NCI-H187 (cell line): ENCODE data around the gene RNF212.
"Not testable (repeated sequence)": the region's sequence is repeated elsewhere in the genome, so short reads cannot be mapped to it uniquely, and the experiment has no call there.

Source experiments
- DNase-seq, 2 experiments: peaks; one replicate each; lab custom pipeline; 2025; lab: John Stamatoyannopoulos, UW

The RNF212 gene, protein sequence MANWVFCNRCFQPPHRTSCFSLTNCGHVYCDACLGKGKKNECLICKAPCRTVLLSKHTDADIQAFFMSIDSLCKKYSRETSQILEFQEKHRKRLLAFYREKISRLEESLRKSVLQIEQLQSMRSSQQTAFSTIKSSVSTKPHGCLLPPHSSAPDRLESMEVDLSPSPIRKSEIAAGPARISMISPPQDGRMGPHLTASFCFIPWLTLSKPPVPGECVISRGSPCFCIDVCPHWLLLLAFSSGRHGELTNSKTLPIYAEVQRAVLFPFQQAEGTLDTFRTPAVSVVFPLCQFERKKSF

GRCh38 chr4:1113311-1114009, at the start of gene RNF212:
Gene RNF212, minus strand, starts transcription at chr4:1113564. Its CDS starts 100 bp downstream, at chr4:1113464.
- no peak for DNase-seq

DNA sequence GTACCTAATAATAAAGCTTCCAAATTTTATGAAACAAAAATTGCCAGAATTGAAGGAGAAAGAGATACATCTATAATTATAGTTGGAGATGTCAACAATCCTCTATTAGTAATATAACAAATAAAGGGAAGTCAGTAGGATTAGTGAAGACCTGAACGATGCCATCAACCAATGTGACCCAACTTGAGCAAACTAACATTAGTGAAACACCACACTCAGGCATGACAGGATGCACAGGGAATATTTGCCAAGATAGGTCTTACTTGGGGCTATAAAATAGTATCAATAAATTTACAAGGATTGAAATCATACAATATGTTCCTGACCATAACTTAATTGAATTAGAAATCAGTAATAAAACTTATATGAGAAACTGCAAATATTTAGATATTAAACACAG, 47.0 kb upstream of the RNF212 start:
- no peak for DNase-seq

- DNase-seq: no peak
These were observed 42.7 kb upstream of the RNF212 start for GRCh38 chr4:1156069-1156468.

DNA sequence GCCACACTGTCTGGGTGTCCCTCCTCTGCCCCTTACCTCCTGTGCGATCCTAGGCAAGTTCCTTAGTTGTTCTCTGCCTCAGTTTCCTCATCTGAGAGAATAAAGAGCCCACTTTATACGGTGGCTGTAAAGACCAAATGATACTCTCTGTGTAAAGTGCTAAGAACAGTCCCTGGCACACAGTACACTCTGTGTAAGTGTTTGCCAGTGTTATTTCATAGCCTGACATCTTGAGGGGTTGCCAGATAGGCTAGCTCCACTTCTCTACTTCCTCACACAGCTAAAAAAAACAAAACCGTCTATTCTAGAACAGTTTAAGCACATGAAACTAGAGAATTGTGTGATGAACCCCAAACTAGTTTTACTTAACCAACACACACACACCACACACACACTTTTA, 42.0 kb upstream of the RNF212 start:
- DNase-seq: no peak

DNA sequence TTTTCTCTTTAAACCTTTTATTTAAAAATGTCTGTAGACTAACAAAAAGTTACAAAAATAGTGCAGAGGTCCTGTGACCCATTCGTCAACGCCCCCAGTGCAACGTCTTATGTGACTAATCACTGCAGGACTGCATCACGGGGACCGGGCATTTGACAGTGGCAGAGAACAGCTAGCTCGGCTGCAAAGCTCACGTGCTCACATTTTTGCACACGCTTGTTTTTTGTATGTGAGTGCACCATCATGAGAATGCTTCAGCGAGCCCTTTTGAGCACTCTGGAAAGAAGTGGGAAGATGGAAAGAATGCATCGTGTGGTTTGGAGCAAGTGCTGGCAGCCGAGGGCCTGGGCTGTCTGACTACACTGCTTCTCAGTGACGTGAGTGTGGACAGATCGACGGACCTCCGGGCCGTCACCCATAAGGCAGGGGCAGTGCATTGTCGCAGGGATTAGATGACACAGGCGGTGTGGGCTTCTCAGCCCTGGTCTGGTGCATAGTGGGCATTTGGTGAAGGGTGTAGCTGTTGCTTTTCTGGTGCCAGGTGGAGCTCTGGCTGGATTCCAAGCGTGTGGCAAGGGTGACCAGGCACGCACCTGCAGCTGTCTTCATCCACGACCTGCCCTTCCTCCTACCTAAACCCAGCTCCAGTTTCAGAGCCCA, 41.3 kb upstream of the RNF212 start:
- DNase-seq: no peak

GRCh38 chr4:1154126-1154522, 40.8 kb upstream of the RNF212 start:
- no peak for DNase-seq

DNA sequence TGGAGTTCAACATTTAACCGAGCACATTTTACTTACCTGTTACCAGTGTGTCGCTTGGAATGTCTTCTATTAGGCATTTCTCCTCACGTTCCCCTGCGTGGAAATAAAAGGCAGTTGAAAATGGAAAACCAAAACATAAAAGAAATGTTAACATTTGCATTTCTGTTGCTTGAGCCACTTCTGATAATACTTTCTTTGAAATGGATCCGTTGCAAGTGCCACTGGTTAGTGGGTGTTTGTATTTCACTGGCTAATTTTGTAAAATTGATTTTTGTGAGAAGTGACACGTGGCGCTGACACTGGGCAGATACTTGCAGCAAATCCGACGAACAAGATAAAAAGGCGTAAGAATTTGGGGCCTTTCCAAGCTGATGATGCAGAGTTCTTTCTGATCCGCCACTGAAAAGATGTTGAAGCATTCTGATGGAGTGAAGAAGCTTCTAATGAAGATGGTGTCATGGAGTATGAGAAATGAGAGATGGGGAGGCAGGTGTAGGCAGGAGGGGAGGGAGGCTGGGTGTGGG, 40.3 kb upstream of the RNF212 start:
- no peak for DNase-seq

GRCh38 chr4:1152290-1152689, 38.9 kb upstream of the RNF212 start:
- no peak for DNase-seq

DNA sequence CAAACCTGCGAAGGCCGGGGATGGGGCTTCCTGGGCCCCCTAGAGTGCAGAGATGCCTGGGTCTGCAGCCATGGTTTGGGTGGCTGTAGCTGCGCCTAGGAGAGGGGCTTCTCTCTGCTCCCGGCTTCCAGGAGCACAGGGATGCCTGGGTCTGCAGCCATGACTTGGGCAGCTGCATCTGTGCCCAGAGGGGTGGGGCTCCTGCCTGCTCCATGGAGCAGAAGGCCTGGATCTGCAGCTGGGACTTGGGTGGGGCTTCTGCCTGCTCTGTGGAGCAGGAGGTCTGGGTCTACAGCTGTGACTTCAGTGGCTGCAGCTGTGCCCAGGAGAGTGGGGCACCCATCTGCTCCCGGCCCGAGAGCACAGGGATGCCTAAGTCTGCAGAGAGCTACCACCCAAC, 38.2 kb upstream of the RNF212 start:
- no peak for DNase-seq

GRCh38 chr4:1150875-1151274, 37.5 kb upstream of the RNF212 start:
- no peak for DNase-seq

- no peak for DNase-seq
These were observed 26.5 kb upstream of the RNF212 start for GRCh38 chr4:1139860-1140259.

DNA sequence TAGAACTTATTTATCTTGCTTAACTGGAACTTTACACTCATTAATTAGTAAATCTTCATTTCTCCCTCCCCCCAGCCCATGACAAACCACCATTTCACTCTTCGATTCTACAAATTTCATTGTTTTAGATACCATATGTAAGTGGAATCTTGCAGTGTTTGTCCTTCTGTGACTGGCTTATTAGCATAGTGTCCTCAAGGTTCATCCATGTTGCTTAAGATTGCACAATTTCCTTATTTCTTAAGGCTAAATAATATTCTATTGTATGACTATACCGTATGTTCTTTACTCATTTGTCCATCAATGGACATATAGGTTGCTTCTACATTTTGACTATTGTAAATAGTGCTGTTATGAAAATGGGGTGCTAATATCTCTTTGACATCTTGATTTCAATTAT, 24.5 kb upstream of the RNF212 start:
- DNase-seq: no peak

DNA sequence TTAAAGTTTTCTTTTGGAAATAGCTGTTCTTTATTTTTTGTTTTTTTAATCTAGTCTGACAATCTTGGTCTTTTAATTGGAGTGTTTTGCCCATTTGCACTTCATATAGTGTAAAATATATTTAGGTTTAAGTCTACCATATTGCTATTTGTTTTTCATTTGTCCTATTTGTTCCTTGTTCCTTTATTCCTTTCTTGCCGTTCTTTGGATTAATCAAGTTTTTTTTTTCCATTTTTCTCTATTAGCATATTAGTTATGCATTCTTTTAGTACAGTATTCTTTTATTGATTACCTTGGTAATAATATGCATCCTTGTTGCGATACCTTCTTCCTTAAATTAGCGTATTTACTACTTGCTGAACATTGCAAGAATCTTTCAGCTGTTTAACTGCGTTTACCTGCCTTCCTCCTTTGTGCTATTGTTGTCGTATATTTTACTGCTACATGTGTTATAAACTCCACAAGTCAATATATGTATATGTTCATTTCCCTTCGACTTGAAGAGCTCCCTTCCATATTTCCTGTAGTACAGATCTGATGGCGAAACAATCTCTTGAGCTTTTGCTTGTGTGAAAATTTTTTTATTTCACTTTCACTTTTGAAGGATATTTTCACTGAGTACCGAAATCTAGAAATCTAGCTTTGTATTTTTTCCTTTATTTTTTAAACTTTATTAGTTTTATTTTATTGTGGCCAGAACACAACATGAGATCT, 23.9 kb upstream of the RNF212 start:
- DNase-seq: no peak

GRCh38 chr4:1136048-1136447, 22.7 kb upstream of the RNF212 start:
- no peak for DNase-seq

- no peak for DNase-seq
These were observed 19.7 kb upstream of the RNF212 start for GRCh38 chr4:1133033-1133432.

- DNase-seq: peak; percentile 11 to 17
These were observed 17.2 kb upstream of the RNF212 start for GRCh38 chr4:1130316-1131186.

GRCh38 chr4:1126506-1126905, 13.1 kb upstream of the RNF212 start:
- no peak for DNase-seq

DNA sequence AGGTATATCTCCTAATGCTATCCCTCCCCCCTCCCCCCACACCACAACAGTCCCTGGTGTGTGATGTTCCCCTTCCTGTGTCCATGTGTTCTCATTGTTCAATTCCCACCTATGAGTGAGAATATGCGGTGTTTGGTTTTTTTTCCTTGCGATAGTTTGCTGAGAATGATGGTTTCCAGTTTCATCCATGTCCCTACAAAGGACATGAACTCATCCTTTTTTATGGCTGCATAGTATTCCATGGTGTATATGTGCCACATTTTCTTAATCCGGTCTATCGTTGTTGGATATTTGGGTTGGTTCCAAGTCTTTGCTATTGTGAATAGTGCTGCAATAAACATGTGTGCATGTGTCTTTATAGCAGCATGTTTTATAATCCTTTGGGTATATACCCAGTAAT, 12.1 kb upstream of the RNF212 start:
- DNase-seq: not testable (repeated sequence)

DNA sequence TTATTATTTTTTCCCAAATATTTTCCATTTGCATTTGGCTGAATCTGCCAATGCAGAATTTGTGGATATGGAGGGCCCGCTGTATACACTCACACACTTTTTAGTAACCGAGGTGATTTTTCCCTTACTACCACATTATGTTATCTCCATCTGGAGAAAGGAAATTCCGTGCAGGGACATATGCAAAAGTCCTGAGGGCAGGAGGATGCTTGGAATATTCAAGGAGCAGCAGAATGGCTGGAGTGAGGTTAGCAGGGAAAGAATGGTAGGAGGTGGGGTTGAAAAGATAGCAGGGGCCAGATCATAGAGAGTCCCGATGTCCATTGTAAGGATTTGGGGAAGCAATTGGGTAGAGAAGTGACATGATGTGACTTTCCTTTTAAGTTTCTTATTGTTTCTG, 11.5 kb upstream of the RNF212 start:
- DNase-seq: no peak

DNA sequence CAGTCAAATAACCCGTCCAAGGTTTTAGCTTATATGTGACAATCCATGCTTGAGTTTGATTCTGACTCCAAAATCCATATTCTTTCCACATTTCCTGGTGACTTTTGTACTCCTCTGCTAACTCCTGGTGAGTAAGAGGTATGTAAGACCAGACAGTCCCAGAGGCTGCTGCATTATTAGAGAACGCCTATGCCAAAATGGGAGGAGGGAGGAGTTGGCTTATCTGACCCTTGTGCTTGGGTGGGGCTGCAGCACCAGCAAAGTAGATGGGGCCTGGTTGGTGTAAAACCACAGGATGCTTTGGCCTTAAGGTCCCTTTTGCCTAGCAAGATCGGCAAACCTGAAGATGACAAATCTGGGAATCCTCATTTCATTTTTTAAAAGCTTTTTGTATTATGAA, 9.1 kb upstream of the RNF212 start:
- no peak for DNase-seq

- DNase-seq: no peak
These were observed 3.5 kb upstream of the RNF212 start for GRCh38 chr4:1116838-1117237.
